GM19397 (cell line): ENCODE data around the gene PXK.

Experiments
- ATAC-seq: cut with Tn5 transposase; IDR thresholded peaks from one replicate; pipeline ENCODE4 v1.9.1; 2021; ENCODE audit warnings: mild to moderate bottlenecking, moderate library complexity; ENCODE audit not compliant: unreplicated experiment

Gene PXK

GRCh38 chr3:58346368-58346767 is 13.7 kb downstream of the PXK start:
- ATAC-seq: no peak

GRCh38 chr3:58347984-58348383 is 15.3 kb downstream of the PXK start:
- ATAC-seq: no peak

GRCh38 chr3:58349792-58350626 is 17.3 kb downstream of the PXK start:
- peak; percentile 89 for ATAC-seq

- no peak for ATAC-seq
Observed at GRCh38 chr3:58350627-58351013, 17.9 kb downstream of the PXK start.

GRCh38 chr3:58351920-58352319 is 19.2 kb downstream of the PXK start:
- no peak for ATAC-seq

GRCh38 chr3:58352626-58353025 is 19.9 kb downstream of the PXK start:
- no peak for ATAC-seq

GRCh38 chr3:58353722-58354553 is 21.2 kb downstream of the PXK start:
- ATAC-seq: no peak

- peak; percentile 56 for ATAC-seq
Observed at GRCh38 chr3:58355179-58355578, 22.5 kb downstream of the PXK start.

GRCh38 chr3:58356054-58356453 is 23.4 kb downstream of the PXK start:
- no peak for ATAC-seq

GRCh38 chr3:58357402-58357801 is 24.7 kb downstream of the PXK start:
- no peak for ATAC-seq

- no peak for ATAC-seq
Observed at GRCh38 chr3:58358092-58358491, 25.4 kb downstream of the PXK start.

- no peak for ATAC-seq
Observed at GRCh38 chr3:58358808-58359207, 26.1 kb downstream of the PXK start.

GRCh38 chr3:58359621-58360020 is 26.9 kb downstream of the PXK start:
- ATAC-seq: no peak

GRCh38 chr3:58361866-58362265 is 29.2 kb downstream of the PXK start:
- ATAC-seq: no peak

GRCh38 chr3:58366699-58367098 is 34.0 kb downstream of the PXK start:
- ATAC-seq: no peak

- no peak for ATAC-seq
Observed at GRCh38 chr3:58369038-58369437, 36.3 kb downstream of the PXK start.

- ATAC-seq: no peak
Observed at GRCh38 chr3:58369876-58370275, 37.2 kb downstream of the PXK start.

- no peak for ATAC-seq
Observed at GRCh38 chr3:58370407-58370806, 37.7 kb downstream of the PXK start.

GRCh38 chr3:58371754-58372153 is 39.1 kb downstream of the PXK start:
- ATAC-seq: no peak

- no peak for ATAC-seq
Observed at GRCh38 chr3:58375254-58375653, 42.6 kb downstream of the PXK start.

GRCh38 chr3:58377168-58377567 is 44.5 kb downstream of the PXK start:
- ATAC-seq: no peak

GRCh38 chr3:58377750-58378149 is 45.1 kb downstream of the PXK start:
- ATAC-seq: no peak
